ENCODE data around the gene KIRREL2.
"Not testable (repeated sequence)": the region's sequence is repeated elsewhere in the genome, so short reads cannot be mapped to it uniquely, and the experiment has no call there.

KIRREL2 gene

DNA sequence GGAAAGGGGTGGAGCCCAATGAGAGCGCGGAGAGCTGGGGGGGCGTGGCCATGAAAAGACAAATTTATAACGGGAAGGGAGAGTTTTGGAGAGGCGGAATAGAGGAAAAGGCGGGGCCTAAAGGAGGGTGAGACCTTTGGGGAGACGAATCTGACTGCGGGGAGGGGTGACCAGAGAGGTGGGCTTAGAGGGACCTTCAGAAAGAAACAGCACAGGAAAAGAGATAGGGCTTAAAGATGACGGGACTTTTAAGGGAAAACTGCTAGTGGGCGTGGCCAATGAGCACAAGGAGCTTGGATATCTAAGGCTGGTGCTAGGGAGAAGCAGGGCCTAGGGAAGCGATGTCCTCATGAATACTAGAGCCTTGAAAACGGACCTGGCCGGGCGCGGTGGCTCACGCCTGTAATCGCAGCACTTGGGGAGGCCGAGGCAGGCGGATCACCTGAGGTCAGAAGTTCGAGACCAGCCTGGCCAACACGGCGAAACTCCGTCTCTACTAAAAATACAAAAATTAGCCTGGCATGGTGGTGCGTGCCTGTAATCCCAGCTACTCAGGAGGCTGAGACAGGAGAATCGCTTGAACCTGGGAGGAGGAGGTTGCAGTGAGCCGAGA, 13.5 kb downstream of the KIRREL2 start:
- not testable (repeated sequence) for DNase-seq (ENCODE audit: low spot score)

- no peak for DNase-seq (ENCODE audit: low spot score)
Observed at GRCh38 chr19:35870798-35871197, 14.1 kb downstream of the KIRREL2 start.

- DNase-seq (ENCODE audit: low spot score), result no peak
Observed at GRCh38 chr19:35871611-35872010, 14.9 kb downstream of the KIRREL2 start.

DNA sequence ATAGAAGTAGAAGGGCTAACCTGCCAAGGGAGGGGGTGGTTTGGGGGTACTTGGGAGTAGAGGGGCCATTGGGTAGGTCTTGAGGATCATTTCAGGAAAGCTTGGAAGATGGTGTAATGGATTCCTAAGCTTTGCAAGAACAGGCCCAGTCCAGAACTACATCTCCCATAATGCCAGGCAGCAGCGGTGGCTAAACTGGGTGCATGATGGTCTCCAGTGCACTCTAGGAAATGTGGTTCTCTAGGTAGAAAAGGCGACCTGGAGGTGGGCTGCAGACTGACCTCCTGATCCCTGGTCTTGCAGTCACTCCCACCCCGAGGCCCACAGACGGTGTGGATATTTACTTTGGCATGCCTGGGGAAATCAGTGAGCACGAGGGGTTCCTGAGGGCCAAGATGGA, 15.5 kb downstream of the KIRREL2 start:
- no peak for DNase-seq (ENCODE audit: low spot score)

- DNase-seq (ENCODE audit: low spot score), result no peak
Observed at GRCh38 chr19:35874392-35874930, 17.8 kb downstream of the KIRREL2 start.

- no peak for DNase-seq (ENCODE audit: low spot score)
Observed at GRCh38 chr19:35879068-35879467, 22.4 kb downstream of the KIRREL2 start.

GRCh38 chr19:35879770-35880317, 23.1 kb downstream of the KIRREL2 start:
- DNase-seq (ENCODE audit: low spot score), result peak; percentile 78

DNA sequence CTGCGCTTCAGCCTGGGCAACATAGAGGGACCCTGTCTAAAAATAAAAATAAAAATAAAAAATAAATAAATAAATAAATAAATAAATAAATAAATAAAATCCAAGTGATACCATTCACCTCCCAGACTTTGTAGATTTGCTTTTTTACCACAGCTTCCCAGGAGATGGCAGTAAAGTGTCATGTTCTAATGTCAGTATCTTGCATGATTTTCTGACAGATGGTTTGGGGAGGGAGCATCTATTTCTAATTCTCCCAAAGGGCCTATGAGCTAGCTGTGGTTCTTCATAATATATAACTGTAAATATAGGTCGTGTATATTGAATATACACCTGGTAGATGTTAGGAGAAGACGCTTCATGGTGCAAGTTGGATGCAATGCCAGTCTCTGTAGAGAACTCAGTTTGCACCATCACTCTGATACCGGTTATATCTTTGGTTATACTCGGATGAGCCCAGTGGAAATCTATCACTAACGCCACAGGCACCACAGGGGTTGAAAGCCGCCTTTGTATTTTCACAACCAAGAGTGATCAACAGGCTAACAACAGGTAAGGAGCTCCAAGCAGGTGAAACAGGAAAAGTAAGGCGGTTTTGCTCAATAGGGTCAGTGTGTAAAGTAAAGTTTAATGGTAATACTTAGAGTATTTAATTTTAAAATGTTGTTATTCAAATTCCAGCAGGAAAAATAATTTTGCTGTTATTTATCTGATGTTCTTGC, 25.6 kb downstream of the KIRREL2 start:
- peak; percentile 96 for DNase-seq (ENCODE audit: low spot score)

DNA sequence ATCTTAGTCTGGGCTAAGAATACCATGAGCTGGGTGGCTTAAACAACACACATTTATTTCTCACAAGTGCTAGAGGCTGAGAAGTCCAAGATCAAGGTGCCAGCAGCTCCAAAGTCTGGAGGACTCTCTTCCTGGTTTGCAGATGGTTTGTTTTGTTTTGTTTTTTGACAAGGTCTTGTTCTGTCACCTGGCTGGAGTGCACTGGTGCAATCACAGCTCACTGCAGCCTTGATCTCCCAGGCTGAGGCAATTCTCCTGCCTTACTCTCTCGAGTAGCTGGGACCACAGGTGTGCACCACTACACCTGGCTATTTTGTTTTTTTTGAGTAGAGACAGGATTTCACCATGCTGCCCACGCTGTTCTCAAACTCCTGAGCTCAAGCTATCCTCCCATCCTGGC, 27.2 kb downstream of the KIRREL2 start:
- no peak for DNase-seq (ENCODE audit: low spot score)

DNA sequence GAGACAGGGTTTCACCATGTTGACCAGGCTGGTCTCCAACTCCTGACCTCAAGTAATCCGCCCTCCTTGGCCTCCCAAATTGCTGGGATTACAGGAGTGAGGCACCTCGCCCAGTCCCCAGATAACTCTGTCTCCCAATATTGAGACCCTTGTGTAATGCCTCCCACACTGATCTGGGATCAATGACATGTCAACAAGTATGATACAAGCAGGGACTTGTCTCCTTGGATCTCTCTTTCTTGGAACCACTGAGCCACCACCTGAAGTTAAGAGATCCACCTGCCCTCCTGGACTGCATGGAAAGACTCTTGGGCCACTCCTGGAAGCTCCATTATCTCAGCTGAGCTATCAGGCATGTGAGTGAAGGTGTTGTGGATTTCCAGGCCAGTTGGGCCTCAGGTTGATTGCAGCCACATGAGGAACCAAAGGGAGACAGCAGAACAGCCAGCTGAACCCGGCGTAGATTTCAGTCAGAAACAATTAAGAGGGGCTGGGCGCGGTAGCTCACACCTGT, 28.6 kb downstream of the KIRREL2 start:
- no peak for DNase-seq (ENCODE audit: low spot score)

DNA sequence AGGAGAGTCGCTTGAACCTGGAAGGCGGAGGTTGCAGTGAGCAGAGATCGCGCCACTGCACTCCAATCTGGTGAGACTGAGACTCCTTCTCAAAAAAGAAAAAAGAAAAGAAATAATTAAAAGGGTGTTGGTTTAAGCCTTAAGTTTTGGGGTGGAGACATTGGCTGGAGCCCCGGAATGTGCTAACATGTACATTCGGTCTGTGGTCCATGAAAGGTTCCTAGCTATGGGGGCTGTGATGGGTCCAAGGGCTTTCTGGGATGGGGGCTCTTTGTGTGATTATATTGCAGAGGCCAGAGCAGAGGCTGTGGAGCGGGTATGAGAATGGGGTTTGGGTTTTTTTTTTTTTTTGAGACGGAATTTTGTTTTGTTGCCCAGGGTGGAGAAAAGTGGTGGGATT, 29.2 kb downstream of the KIRREL2 start:
- no peak for DNase-seq (ENCODE audit: low spot score)

DNA sequence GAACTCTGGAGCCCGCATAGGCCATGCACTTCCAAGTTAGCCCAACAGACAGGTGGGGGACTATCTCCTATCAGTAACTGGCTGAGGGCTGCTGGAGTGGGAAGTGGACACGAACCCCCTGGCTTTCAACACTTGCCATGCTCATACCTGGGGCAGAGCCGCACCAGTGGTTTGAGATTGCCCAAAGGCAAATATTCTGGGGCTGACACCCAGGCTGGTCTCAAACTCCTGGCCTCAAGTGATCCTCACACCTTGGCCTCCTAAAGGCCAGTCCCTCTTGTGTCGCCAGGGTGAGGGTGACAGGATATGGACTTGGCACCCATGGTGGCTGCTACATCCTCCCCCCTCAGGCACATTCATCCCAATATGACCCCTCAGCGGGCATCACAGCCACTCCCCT, 30.5 kb downstream of the KIRREL2 start:
- no peak for DNase-seq (ENCODE audit: low spot score)

DNA sequence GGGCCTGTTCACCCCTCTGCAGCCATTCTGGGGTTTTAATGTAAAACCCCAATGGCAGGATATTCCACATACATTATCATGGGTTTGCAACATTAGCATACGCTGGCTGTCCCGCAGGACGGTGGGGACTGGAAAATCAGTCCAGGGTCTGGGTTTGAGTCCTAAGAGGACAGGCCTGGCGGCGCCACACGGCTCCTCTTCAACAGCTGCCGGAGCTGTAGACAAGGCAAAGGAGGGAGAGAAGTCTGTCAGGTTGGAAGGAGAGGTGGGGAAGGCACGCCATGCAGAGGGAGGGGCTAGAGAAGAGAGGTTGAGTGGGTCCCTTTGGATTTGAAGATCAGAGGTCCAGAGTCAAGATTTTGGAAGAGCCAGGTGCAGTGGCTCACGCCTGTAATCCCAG, 31.7 kb downstream of the KIRREL2 start:
- DNase-seq (ENCODE audit: low spot score), result no peak

- DNase-seq (ENCODE audit: low spot score), result no peak
Observed at GRCh38 chr19:35889370-35890112, 32.8 kb downstream of the KIRREL2 start.

GRCh38 chr19:35890113-35890650, 33.5 kb downstream of the KIRREL2 start:
- DNase-seq (ENCODE audit: low spot score), result no peak

DNA sequence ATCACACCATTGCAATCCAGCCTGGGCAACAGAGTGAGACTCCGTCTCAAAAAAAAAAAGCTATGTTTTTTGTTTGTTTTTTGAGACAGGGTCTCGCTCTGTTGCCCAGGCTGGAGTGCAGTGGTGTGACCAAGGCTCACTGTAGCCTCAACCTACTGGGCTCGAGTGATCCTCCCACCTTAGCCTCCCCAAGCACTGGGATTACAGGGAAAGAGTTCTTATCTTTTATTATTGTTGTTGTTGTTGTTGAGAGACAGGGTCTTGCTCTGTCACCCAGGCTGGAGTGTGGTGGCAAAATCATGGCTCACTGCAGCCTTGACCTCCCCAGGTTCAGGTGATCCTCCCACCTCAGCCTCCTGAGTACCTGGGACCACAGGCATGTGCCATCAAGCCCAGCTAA, 35.1 kb downstream of the KIRREL2 start:
- DNase-seq (ENCODE audit: low spot score), result not testable (repeated sequence)

- DNase-seq (ENCODE audit: low spot score), result no peak
Observed at GRCh38 chr19:35894342-35894741, 37.6 kb downstream of the KIRREL2 start.

GRCh38 chr19:35895911-35896642, 39.4 kb downstream of the KIRREL2 start:
- no peak for DNase-seq (ENCODE audit: low spot score)

GRCh38 chr19:35896643-35897040, 39.9 kb downstream of the KIRREL2 start:
- DNase-seq (ENCODE audit: low spot score), result no peak

GRCh38 chr19:35897706-35898451, 41.2 kb downstream of the KIRREL2 start:
- DNase-seq (ENCODE audit: low spot score), result no peak

- DNase-seq (ENCODE audit: low spot score), result no peak
Observed at GRCh38 chr19:35898499-35898809, 41.7 kb downstream of the KIRREL2 start.

Measured in pons (tissue), 1 donor.